Measurements from ENCODE around the gene CSRP1. TPM values are rescaled to one million over a fixed set of nuclear protein-coding genes. Genes with fewer than 3 reads are reported as not detected.

Gene CSRP1
- total RNA-seq, 1 donor from 2014 or later, result 67.7 TPM

DNA sequence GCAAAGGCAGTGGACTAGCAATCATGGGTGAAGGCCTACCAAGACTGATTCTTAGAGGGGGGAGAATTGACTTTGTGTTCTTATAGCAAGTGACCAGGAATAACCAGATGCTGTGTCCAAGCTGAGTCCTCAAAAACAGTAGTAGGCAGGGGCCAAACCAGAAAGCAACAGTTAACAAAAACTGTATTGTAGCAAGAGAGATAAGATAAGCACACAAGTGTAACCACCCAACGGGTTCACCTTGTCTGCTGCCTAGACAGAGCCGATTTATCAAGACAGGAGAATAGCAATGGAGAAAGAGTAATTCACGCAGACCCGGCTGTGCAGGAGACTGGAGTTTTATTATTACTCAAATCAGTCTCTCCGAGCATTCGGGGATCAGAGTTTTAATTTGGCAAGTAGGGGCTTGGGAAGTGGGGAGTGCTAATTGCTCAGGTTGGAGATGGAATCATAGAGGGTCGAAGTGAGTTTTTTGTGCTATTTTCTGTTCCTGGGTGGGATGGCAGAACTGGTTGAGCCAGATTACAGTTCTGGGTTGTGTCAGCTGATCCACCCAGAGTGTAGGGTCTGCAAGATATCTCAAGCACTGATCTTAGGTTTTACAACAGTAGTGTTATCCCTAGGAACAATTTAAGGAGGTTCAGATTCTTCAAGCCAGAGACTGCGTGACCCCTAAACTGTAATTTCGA lies 8.3 kb upstream of the CSRP1 start:
- ATAC-seq (no peak), DNase-seq (ENCODE audit: low spot score) (no peak)

GRCh38 chr1:201514466-201514865 lies 7.5 kb upstream of the CSRP1 start:
- no peak for DNase-seq (ENCODE audit: low spot score)
- no peak for ATAC-seq

DNA sequence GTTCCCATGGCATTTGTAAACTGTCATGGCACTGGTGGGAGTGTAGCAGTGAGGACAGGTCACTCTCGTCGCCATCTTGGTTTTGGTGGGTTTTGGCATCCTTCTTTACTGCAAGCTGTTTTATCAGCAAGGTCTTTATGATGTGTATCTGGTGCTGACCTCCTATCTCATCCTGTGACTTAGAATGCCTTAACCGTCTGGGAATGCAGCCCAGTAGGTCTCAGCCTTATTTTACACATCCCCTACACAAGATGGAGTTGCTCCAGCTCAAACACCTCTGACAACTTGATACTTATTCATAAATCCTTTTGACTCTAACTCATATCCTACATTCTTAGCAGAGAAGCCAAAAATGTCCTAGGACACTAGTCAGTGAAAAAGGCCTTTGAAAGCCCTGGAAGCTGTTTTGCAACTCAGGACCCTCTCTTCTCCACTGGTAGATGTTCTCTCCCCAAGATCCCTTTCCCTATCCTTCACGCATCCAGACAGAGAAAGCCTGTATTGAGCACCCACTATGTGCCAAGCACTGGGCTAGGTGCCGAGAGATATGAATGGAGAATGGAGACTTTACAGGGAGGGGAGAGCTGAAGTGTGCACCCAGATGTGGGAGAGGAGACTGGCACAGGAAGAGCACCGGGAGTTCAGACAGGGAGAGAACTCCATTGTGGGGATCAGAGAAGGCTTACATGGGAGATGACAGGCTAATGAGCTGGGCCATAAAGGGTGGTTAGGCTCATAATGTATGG lies 6.7 kb upstream of the CSRP1 start:
- no peak for ATAC-seq
- no peak for DNase-seq (ENCODE audit: low spot score)

- ATAC-seq (peak; percentile 76), DNase-seq (ENCODE audit: low spot score) (peak; percentile 71)
Observed at GRCh38 chr1:201511941-201512539, 5.1 kb upstream of the CSRP1 start.

DNA sequence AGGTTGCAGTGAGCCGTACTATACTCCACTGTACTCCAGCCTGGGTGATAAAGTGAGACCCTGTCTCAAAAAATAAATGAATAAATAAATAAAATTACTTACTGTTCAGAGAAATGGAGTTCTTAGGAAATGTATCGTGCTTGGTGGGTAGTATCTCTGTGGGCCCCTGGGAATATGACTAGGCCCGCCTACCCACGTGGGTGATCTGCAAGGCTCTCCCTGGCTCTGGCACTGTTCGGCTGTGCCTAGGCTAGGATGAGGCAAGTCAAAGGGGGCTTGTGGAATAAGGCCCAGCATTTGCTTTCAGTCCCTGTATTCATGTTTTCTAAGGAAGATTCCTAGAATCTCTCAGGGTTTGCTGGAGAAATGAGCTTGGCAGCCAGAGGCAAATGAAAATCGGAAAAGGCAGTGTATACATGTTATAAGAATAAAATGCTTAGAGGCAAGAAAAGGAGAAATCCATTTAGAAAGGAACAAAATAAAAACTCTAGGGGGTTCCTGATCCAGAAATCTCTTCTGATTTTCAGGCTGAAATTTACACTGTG lies 4.5 kb upstream of the CSRP1 start:
- ATAC-seq, result no peak
- DNase-seq (ENCODE audit: low spot score), result no peak

DNA sequence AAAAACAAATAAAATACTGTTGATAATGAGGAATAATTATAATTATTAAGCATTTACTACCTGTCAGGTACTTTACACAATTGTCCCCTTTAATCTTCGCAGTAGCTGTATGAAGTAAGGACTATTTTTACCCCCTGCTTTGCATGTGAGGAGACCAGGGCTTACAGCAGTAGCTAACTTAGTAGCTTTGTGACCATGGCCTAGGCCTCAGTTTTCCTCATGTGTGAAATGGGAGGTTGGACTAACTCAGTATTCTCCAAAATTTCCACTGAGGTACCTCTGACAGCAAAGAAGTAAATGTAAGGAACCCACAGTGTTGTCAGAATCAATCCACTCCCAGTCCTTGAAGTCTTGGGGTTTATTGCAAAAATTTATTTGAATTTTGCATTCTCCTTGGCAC lies 3.8 kb upstream of the CSRP1 start:
- DNase-seq (ENCODE audit: low spot score) (no peak), ATAC-seq (no peak)

- DNase-seq (ENCODE audit: low spot score) (no peak), ATAC-seq (no peak)
Observed at GRCh38 chr1:201509601-201510374, 2.9 kb upstream of the CSRP1 start.

DNA sequence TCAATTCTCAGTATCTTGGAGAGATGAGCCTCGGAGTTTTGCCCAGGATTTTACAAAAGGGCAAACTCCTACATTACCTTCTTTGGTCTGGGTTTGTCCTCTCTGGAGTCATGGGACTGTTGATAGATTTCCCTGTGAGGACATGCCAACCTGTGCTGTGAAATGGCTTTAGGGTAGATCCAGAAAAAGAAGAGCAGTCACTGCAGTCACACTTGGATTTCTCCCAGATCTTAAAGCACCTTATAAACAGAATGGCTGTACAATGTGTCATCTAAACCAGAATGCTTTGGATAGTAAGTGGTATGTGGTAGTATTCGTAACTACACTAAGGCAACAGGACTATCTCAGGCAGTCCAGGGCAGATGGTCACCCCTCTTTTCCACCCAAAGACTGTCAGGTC lies 1.9 kb upstream of the CSRP1 start:
- DNase-seq (ENCODE audit: low spot score), result no peak
- ATAC-seq, result no peak

GRCh38 chr1:201507360-201507675 lies 395 bp upstream of the CSRP1 start:
- ATAC-seq (peak; percentile 9), DNase-seq (ENCODE audit: low spot score) (no peak)

DNA sequence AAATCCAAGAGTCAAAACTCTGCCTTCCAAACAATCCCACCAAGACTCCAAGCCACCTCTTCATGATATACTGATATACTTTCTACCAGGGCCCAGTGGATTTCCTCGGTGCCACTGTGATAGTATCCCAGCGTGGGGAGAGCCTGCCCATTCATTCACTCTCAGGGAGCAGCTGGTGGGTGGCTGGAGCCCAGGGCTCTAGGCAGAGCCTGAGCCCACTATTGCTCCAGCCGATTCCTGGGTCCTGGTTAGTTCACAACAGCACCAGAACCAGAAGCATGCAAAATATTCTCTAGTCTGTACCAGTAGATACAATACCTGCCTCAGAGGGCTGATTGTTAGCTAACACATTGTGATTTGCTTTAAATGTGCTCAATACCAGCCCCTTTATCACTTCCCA lies 831 bp downstream of the CSRP1 start:
- no peak for DNase-seq (ENCODE audit: low spot score)
- no peak for ATAC-seq

DNA sequence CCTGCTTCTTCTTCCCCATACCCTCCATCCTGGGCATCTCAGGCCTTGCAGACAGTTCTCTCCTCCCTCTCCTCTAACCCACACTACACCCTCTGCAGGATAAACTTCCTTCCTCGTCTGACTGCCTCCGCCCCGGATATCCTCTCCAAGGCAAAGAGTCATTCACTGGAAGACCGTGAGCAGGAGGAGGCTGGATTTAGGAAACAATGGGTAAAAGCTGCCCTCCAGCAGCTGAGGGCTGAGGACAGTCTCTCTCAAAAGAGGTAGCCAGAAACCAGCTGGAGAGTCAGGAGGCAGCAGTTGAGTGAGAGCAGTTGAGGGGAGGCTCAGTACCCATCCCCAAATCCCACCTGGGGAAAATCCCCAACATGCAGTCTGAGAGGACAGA lies 1.4 kb downstream of the CSRP1 start:
- no peak for ATAC-seq

DNA sequence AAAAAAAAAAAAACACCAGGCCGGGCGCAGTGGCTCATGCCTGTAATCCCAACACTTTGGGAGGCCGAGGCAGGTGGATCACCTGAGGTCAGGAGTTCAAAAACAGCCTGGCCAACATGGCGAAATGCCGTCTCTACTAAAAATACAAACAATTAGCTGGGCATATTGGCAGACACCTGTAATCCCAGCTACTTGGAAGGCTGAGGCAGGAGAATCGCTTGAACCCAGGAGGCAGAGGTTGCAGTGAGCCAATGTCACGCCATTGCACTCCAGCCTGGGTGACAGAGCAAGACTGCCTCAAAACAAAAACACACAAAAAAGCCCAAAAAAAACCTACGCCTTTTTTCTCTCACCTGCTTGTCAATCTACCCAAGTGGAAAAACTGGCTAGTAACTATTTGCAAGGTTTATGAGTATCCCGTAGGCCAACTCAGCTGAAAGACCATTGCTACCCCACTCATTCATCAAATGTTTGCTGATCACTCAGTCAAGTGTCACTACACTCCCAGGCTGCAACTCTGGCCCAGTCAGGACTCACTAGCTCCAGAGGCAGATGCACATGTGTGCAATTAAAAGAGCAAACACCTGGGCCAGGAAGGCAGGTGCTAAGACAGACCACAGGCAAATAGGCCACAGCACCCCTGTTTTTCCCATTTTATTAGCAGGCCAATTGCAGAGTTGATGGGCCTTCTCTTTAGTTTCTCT lies 2.0 kb downstream of the CSRP1 start:
- DNase-seq (ENCODE audit: low spot score) (peak; percentile 77), ATAC-seq (no peak)

More for the DNA sequence above, 1.4 kb downstream of the CSRP1 start:
- no peak for DNase-seq (ENCODE audit: low spot score)

DNA sequence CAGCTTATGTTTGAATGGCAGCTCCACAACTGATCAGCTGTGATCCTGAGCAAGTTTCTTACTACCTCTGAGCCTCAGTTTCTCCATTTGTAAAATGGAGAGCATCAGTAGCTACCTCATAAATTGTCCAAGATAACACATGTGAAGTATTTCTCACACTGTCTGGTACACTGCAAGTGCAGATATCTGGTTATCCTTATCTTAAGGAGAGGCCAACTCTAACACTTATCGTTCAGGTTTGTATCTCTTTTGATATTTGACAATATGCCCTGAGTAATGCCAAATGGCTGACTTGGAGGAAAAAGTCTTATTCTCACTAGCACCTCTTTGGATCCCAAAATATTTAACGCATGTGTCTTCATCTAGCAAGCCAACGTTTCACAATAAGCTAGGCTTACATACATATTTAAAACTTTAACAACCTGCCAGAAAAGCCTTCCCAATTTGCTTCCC lies 2.7 kb downstream of the CSRP1 start:
- ATAC-seq (no peak), DNase-seq (ENCODE audit: low spot score) (no peak)

DNA sequence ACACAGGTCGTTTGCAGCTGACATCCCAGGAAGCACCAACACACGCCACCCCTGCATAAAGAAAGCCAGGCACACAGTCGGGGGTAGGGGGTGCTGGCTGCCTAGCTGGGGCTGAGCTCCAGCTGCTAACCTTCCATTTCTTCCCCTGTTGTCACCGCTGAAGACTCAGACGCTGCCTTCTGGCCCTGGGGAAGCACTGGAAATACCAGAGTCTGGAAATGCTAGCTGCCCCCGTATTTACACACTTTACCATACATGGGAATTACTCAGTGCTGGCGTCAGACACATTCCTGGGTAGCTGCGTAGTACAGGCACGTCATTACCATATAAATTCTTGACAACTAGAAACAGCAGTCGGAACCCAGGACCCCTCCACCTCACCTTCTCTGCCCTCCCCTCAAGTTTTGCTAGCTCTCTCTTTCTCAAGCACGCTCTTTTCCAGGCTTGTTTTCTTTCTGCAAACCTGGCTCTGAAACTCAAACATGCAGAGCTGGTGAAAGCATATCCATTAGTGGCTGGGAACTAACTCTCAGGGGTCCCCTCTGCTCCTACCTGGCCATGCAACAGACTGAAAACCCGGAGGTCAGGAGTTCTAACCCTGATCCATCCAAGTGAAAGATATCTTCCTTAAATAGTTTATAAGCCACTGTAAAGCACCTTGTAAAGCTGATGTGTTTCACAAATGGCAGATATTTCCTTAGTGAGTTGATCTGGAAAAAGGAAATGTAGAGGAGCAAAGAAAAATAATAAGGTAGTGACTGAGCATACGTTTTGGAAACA lies 3.3 kb downstream of the CSRP1 start:
- ATAC-seq, result no peak
- no peak for DNase-seq (ENCODE audit: low spot score)

DNA sequence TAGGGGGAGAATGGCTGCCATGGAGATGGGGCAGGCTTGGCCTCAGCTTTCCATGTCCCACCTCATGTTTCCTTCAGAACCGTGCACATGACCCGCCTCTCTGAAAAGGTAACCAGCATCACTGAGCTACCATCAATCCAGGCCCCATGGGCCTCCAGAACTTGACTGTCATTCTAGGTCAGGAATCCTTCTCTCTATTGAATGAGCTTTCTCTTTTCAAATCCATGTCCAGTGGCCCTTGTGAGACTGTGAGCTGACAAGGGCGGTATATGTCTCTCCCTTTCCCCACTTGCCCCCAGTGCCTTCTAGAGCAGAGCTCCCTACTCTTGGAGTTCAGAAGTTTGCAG lies 4.4 kb downstream of the CSRP1 start:
- ATAC-seq (peak; percentile 7), DNase-seq (ENCODE audit: low spot score) (no peak)

DNA sequence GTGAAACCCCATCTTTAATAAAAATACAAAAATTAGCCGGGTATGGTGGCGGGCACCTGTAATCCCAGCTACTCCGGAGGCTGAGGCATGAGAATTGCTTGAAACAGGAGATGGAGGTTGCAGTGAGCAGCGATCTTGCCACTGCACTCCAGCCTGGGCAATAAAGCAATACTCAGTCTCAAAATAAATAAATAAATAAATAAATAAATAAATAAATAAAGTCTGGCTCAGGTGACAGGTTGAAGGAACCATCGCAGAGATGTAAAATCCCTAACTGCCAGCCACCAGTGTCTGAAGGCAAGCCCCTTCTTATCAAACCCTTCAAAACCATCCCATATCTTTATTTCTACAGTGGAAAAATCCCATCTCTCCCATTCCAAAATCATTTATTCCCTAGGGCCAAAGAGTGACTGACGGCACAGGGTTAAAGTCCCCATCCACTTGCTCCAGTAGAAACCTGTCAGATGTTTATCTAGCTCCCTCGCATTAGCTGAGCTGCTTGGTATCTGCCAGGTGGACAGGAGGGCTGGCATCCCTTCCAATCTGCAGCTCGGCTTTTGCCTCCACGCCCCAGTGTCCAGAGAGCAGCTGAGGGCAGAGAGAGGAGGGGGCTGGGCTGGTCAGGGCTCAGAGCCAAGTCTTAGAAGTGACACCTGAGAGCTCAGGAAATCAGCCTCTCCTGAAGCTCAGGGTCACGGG lies 5.0 kb downstream of the CSRP1 start:
- DNase-seq (ENCODE audit: low spot score) (peak; percentile 92), ATAC-seq (peak; percentile 65)

- DNase-seq (ENCODE audit: low spot score) (no peak), ATAC-seq (peak; percentile 5)
Observed at GRCh38 chr1:201501144-201501543, 5.8 kb downstream of the CSRP1 start.

DNA sequence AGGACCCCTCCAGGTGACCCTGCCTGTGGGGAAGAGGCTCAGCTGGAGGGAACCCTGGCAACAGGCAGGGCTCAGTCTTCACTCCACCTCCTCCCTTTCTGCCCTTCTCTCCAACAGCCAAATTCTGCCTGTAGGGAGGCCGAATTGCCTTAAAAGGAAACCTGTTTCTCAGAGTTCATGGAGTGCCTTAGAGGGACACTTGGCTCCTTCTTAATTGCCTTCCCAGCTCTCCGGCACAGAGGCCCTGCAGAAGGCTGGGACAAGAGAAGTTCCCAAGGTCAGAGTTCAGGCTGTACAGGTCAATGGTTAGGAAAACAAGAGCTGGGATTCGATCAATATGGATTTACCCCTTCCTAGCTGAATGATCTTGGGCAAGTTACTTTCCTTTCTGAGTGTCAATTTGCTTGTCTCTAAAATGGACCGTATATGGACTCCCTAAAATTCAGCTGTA lies 6.2 kb downstream of the CSRP1 start:
- DNase-seq (ENCODE audit: low spot score) (peak; percentile 70), ATAC-seq (peak; percentile 53)

Data from left lobe of liver (tissue), 2 donors.